GM19463 (cell line): ENCODE results near the gene SLC8A1.

Experiments
- ATAC-seq: cut with Tn5 transposase; IDR thresholded peaks from one replicate; pipeline ENCODE4 v1.9.1; 2021; ENCODE audit warnings: mild to moderate bottlenecking, moderate library complexity; ENCODE audit not compliant: unreplicated experiment

Gene SLC8A1

DNA sequence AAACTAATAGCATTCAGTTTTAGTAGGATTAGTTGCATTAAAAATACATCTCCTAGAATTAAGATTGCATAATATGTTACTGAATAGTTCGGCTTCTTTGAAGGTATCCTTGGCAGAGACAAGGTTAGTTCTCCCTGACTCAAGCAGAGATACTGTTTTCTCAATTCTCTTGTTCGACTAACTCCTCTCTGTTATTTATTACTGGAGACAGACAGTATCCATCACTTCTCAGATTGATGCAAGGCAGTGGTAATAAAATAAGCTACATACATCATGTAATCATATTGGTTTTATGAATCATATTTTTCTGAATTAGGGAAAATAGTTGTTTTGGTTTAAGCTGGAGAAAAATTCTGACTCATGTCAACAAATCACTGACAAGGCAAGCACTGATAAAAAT, 134.8 kb downstream of the SLC8A1 start:
- ATAC-seq, result no peak

DNA sequence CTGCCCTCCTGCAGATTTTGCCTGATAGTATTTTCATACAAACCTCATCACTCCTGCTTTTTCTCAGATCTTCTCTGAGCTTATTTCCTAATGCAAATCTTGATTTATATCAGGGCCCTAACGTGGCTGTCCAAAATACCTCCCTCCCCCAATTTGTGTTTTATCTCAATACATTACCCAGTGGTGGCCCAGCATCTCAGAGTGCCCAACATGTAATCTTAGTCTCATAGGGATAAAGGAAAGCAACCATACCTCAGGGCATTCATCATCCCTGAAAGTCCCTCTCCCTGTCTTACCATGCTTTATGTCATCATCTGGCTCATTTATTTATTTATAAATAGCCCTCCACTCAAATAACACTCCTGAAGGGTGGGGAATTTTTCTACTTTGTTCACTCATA, 135.3 kb downstream of the SLC8A1 start:
- no peak for ATAC-seq

DNA sequence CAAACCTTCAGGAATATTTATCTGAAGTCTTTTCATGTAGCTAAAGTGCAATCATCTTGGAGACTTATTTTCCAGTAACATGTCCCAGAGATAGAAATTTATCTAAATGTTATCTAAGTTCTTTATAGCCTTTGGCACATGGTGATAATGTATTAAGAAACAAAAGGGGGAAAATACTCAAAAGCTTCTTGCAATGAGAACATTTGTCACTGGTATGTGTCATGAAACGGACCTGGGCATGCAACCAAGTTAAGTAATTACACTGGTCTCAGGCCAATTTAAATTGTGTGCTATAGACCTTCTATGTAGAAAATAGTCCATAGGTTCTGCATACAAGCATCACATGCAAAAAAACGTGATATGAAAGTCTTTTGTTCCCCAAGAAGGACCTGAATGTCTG, 136.2 kb downstream of the SLC8A1 start:
- ATAC-seq, result no peak

DNA sequence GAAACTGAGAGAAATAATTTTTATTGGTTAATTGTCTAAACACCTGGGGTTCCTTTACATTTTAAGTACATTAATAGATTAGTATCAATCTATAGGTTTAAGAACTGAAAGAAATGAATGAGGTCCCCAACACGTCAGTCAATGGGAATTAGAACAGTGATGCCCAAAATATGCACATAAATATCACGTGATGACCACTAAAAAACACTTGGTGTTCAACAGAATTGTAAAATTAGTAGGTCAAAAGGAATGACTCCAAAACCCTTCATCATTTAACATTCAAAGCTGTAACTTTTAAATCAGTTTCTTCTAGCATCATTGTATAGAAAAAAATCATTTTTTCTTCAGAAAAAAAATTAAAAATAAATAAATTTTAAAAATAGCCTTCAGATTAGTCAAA, 140.9 kb downstream of the SLC8A1 start:
- ATAC-seq, result no peak

DNA sequence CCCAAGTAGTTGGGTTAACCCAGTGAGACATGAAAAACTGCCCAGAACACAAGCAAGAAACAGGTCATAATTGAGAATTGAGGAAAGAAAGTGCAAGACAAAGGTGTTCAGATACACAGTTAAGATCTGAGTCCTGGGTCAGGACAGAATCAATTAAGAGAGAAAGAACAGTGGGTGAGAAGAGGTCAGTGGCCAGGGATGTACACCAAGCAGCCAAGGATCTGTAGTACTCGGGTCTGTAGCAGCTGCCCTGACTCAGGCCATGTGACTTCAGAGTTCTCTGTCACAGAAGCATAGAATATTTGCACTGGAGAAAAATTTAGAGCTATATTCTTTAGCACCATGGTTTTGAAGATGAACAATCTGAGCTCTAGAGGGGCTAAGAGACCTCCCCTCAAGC, 141.6 kb downstream of the SLC8A1 start:
- ATAC-seq, result no peak

DNA sequence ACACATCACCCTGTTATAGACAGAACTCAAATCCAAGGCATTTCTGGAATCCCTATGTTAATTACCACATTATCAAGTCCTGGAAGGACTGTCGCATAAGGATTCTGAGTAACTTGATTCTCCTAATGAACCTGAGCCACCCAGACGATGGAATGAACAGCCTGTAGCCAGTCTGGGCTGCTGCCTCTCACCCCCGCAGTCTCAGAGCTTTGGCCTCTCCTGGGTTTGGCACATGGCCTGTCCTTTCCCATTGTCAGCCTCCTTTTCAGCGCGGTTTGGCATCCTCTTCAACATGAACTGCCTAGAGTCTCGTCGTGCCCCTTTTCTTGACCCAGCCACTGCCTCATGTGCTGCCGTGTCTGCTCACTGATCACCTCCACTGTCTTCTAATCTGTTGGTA, 147.6 kb downstream of the SLC8A1 start:
- ATAC-seq, result no peak

DNA sequence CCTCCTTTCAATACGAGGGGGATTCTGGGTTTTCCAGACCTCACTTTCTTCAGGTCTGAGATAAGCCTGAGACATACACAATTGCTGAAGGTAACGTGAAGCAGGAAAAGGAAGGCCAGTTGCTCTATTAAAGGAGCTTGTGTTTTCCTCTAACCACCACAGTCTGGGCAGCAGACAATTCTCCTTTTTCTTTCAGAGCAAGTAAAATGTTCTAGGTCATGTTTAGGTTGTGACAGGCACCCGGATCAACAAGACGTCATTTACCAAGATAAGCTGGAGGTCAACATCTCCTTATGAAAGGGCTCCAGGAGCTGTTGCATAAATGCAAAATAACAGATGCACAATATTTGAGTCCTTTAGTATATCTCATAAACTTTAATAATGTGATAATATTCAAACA, 148.1 kb downstream of the SLC8A1 start:
- ATAC-seq, result no peak

DNA sequence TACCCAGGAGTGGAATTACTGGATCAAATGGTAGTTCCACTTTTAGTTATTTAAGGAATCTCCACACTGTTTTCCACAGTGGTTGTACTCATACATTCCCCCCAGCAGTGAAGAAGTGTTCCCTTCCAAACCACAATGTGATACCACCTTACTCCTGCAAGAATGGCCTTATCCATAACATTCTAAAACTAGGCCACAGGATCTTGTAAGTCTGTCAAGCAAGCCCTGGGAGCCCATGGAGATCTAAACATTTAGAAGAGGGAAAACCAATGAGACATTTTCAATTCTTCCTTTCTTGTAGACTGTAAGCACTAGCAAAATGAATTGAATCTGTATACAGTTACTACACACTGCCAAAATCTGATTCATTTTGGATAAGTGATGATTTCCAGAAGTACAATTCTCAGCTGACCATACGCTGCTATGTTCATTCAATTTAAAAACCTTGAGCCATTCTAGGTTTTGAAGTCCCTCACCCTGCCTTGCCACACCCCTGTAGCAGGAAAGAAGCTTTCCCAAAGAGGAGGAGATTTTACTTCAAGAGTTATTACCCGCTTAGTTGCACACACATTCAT, 149.1 kb downstream of the SLC8A1 start:
- ATAC-seq, result no peak

DNA sequence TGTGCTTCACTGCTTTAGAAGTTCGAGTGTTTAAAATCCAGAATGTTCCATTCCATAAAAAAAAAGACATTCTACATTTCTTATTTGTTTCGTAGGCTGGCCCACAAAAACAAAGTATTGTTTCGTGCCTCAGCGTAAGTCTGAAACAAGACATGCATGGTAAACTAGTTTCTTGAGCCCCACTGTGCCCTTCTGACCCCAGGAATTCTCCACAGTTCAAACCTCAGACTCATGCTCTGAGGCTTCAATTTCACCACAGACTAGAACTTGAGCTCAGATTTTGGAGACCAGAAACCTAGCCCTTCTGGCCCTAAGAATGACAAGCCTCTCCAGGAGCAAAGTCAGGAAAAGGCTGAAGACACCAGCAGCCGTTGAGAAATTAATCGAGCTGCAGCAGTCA, 151.5 kb downstream of the SLC8A1 start:
- no peak for ATAC-seq

DNA sequence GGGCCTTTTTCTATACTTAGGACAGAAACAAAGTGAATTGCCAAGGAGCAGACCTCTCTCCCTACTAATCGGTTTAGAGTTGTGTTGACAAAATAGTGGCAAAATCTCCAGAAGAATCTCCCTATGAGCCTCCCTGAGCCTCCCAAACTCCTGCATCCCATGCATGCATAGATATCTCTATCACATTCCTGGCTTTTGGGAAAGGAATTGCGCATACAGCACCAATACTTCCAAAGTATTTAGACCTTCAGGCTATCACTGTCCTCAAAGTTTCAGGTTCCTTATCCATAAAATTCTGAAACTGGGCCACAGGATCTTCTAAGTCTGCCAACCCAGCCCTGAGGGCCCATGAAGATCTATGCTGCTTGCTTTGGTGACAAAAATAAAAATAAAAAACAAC, 152.1 kb downstream of the SLC8A1 start:
- no peak for ATAC-seq

DNA sequence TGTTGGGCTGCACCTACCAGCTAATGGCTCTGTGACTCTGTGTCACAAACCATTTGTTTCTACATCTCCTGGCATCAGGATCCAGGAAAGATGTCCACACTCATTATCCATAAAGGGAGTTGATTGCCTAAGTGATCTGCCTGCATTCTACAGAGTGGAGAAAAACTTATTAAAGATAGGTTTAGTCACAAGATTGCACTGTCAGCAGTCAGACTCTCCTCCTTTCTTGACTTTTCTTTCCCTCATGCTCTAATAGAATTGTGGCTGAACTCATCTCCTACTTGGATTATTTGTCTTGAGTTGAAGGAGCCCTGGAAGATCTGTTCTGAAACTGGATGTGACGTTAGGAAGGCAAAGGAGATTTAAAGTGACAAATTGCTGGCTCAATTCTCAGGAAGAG, 152.7 kb downstream of the SLC8A1 start:
- no peak for ATAC-seq

DNA sequence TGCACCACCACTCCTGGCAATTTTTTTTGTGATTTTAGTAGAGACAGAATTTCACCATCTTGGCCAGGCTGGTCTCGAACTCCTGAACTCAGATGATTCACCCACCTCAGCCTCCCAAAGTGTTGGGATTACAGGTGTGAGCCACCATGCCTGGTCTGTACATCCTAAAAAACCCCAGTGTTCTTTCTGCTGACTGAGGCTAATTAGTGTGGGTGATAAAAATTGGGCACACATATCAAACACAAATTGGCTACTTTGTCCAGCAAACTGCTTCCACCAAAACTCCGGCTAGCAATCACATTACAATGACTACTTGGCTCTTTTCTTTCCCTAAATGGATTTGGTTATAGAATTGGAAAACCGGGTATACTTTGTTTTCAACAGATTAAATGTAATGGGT, 153.9 kb downstream of the SLC8A1 start:
- ATAC-seq, result no peak

DNA sequence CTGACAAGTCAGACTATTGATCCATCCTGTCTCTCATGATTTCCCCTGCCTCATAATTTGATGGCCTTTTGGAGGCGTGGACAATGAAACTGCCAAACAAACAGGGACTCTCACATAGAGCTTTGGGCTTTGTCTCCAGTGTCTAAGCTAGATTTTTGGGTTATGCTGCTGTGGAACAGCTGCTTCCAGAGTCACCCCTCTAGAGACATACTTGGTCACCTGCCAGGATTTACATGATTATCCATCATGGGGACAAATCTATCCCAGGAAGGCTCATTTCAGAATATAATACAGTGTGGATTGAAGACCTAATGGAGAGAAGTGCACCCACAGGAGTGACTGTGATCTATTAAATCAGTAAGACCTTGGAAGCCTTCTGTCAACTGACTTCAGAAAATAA, 159.6 kb downstream of the SLC8A1 start:
- ATAC-seq, result no peak

DNA sequence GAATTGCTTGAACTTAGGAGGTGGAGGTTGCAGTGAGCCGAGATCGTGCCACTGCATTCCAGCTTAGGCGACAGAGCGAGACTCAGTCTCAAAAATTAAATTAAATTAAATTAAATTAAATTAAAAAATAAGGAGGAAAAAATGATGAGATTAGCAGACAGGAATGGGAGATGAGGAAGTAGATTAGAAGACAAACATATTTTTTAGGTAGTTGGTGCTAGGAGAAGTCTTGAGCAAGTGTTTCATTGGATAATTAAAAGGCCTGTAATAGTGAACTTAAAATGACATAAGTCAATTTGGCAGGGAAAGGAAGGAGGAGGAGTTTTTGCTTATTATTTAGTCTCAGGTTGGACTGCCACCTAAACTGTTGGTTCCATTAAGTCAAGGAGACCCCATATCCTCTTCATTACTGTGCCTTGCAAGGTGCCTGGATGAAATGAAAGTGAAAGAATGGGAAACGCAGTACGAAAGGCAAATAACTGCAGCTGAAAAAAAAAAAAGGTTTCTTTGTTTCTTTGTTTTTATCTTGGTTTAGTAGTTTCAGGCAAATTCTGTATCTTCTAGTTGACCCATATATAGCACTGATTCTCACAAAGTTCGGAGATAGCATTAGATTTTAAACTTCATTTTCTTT, 162.0 kb downstream of the SLC8A1 start:
- no peak for ATAC-seq

DNA sequence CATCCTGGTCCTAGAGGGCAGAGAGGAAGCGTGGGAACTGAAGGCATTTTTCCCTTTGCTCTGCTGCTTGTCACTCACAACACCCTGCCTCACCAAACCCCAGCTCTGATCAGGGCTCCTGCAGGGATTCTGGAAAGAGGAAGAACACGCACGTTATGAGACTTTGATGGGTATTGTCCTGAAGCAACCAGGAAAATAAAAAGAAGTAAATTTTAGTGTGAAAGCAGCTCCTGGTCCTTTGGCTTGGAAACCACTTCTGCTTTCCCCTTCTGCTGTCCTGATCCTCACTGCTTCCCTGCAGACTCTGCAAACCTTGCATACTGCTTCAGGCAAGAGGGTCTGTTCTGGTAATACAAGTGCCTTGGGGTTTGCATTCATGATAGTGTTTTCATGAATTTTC, 164.1 kb downstream of the SLC8A1 start:
- ATAC-seq, result no peak

DNA sequence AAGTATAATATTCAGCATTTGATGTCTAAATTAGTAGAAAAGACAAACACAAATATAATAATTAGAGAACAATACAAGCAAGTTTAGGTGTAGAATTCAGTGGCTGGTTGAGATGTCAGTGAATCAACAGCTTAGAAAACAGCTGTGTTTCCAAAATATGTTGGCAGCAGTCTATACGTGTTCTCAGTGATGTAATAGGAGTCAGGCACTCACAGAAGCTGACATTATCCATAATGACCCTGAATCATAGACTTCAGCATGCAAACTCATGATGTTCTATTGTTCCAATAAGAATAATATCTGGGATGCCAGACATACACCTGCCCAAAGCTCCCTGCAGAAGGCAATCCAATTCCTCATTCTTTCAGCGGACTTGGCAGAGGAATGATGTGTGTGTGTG, 164.7 kb downstream of the SLC8A1 start:
- no peak for ATAC-seq

DNA sequence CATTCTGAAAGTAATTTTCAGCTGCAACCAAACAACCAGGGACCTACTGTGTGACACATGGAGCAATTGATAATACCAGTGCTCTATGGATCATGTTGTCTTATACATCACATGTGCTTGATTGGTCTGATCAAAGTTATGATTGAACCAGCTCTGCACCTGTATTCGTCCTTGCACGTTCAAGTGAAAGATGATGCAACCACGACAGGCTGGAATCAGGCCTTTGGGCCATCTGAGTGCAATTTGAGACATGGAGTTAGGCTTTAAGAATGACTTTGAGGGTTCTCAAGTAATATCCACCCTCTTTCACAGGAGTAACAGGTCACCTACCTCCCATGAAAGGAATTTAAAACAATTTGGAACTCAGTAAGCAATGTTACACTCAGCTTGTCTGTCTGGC, 165.2 kb downstream of the SLC8A1 start:
- no peak for ATAC-seq

DNA sequence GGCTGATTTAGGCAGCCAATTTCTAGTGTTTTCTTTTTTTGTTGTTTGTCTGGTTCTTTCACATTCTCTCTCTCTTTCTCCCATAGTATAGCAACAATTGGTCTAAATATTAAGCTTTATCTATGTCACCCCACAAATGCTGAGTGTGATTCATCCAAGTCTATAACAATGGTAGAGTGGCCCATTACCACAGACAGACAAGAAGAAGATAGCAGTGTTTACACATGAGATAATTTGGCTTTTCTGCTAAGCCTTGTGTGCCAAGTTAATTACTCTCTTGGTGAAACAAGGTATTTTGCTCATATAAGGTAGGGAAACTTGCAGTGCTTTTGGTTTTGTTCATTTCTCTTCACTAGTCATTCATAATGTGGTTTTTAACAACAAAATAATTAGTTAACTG, 166.5 kb downstream of the SLC8A1 start:
- ATAC-seq, result no peak

DNA sequence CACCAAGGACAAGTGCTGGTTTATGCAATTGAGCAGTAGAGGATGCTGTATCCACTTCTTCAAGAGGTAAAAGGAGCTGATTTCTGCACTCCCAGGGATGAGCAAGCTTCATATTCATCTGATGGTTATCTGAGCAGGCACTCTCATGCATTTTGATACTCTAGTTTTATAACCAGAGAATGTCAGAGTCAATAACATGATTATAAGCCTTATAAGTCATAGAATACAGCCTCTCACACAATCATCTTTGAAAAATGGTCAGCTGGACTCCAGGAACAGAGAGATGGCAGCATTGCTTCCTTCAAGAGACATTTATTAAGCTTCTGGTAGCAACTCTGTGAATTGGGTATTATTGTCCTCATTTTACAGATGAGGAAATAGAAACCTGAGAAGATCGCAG, 167.1 kb downstream of the SLC8A1 start:
- ATAC-seq, result no peak

DNA sequence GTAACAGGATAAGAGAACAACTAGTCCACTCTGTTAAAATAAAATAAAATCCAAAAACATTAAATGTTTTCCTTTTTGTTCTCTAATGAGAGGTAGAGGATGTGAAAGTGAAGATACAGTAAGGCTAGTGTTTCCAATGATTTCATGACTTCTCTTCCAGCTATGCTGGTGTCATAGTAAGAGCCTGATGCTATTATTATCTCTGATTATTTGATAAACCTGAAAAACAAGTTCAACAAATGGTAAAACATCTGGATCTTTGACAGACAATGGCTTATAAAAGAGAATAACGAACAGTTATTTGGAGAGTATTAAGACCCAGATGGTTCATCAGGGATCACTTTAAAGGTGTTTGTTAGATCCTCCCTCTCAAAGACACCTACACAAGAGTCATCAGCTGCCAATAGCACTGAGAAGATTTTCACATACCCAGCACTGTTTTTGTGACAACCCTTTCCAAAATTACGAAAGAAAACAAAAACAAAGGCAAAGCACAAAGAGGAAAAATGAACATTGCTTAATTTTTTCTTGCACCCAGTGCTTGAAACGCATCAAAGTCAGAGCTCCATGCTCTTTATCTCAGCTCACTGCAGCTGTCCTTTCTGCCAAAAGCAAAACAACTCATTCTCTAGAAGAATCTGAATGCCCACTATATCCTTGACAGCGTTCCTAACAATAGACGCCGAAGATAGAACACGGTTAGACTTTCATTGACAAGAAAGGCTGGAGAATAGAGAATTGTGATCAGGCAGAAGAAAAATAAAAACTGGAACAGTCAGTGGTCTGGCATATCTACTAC, 168.6 kb downstream of the SLC8A1 start:
- no peak for ATAC-seq

DNA sequence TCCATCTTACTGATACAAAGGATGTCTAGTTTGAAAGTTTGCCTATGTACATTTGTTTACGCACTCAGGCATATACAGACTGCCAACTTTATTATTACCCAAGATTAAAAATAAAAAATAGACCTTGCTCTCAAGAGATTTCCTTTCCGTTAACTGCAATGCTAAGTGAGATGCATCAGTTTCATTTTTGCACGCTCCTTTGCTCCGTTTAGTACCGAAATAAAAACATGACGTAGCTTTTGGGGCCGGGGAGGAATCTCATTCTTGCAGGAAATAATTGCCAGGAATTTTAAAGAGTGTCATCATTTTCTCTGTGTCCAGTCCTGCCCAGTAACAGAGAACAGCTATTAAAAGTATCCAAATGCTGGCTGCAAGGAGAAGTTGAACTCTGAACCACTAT, 169.5 kb downstream of the SLC8A1 start:
- ATAC-seq, result no peak
